Urinary bladder (tissue), 4 donors: ENCODE data around the gene SMG6. TPM values are rescaled to one million over a fixed set of nuclear protein-coding genes. Genes with fewer than 3 reads are reported as not detected.

ENCODE experiments used
- DNase-seq: peaks from one replicate; pipeline ENCODE4 v3.0.0-alpha.2; 2015; ENCODE audit errors: extremely low spot score
- H3K27ac ChIP-seq: one replicate; pipeline ENCODE4 v1.5.1; 2013; ENCODE audit warnings: low read depth, mild to moderate bottlenecking, moderate library complexity
- H3K36me3 ChIP-seq: one replicate; pipeline ENCODE4 v1.6.1; 2013; ENCODE audit warnings: mild to moderate bottlenecking, moderate library complexity; ENCODE audit not compliant: insufficient read depth
- H3K4me1 ChIP-seq: one replicate; pipeline ENCODE4 v1.6.1; 2013; ENCODE audit warnings: mild to moderate bottlenecking, moderate library complexity; ENCODE audit not compliant: insufficient read depth
- H3K4me3 ChIP-seq: one replicate; pipeline ENCODE4 v1.5.1; 2013; ENCODE audit warnings: low read depth, low read length
- WGBS: extraction: QIAGEN DNeasy Blood & Tissue Kit; methylation state at CpG from one replicate; pipeline ENCODE4 v1.1.7; 2013; 5-methylcytosine and 5-hydroxymethylcytosine counted together
- polyA plus RNA-seq: library from polyadenylated mRNA; stranded (reverse); fragments of 200-250 nt; gene quantifications from one replicate; pipeline ENCODE4 v1.2.3, GENCODE V29; 2013
- total RNA-seq: library from RNA; depleted of rRNA; stranded (reverse); fragments of >200 nt; gene quantifications from one replicate; pipeline ENCODE4 v1.2.3, GENCODE V29; 2014
- donor health status: healthy with polysubstance abuse.
- donor health status: healthy.

SMG6 gene
- total and polyA plus RNA-seq, 2 donors = 29.3 to 37.5 TPM

DNA sequence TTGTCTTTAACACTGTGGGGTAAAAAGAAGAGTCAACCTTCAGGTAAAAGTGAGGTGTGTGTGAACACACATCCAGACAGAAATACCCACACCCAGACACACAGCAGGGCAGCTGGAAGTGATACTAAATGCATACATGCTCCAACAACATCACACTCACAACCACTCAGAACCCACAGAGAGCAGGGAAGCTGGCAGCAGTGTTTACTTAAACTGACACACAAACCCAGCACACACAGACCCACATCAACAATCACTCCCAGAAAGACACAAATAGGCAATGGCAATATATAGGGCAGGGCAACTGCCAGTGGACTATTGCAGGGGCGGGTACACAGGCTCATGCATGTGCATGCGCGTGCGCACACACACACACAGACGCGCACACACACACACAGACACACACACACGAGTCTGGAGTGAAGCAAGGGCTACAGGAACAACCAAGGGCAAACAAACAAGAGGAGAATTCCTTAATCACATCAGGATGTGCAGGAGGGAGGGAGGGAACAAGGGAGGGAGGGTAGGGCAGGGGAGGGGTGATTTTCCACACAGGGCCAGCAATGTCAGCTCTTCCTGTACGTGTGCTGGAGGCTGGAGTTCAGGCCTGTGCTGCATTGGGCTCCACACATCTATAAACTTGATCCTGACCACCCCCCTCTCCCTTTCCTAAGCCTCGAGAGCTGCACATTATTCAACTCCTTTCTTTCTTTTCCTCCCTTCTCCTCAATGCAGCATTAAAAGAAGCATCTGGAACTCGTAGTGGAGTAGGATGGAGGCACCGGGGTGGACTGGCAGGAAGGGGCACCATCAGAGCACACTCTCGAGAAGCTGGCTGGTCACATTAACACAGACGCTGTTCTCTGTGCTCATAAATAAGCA lies 218.6 kb downstream of the SMG6 start:
- WGBS = 39% methylated on average over 13 of the region's 13 CpGs
- Histone ChIP-seq H3K4me1 (no peaks in the 10 kb centered on the region), H3K4me3 (no peak overlapping the region), H3K27ac (peak overlapping the region; percentile 66), H3K36me3 (no peaks in the 10 kb centered on the region)
- no peak for DNase-seq

DNA sequence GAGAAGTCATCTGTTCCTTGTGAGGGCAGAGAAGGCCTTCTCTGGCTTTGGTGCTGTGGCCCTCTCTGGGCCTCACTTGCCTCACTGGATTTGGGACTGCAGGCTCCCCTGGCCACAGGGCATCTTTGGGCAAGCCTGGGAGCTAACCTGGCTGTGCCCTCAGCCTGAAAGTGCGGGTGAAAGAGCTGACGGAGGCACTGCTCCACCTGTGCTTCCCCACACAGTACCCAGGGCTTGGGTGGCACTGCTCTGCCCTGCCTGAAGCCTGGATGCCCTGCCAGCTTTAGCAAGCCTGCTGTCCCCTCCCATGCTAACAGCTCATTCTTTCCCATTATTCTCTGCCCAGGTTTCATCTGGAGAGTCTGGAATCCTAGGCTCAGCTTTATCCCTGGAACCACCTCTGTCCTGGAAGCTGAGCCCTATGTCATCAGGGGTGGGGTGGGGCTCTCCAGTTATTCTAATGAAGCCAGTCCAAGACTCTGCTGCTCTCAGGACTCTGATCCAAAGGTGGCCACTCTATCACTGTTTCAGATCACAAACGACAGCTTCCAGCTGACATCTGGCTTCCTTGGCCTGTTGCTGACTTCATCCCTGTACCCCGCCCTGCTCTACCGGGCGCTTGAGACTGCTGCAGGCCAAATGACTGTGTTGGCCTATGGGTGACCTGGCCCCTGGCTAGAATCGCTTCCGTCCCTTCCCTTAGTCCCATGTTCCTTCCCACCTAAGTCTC lies 219.4 kb downstream of the SMG6 start:
- no peaks in the 10 kb centered on the region for H3K4me1 ChIP-seq
- WGBS = 41% methylated on average over 8 of the region's 8 CpGs
- H3K4me3 ChIP-seq = no peak overlapping the region
- H3K27ac ChIP-seq = peak overlapping the region; percentile 66
- DNase-seq = no peak
- H3K36me3 ChIP-seq = no peaks in the 10 kb centered on the region

DNA sequence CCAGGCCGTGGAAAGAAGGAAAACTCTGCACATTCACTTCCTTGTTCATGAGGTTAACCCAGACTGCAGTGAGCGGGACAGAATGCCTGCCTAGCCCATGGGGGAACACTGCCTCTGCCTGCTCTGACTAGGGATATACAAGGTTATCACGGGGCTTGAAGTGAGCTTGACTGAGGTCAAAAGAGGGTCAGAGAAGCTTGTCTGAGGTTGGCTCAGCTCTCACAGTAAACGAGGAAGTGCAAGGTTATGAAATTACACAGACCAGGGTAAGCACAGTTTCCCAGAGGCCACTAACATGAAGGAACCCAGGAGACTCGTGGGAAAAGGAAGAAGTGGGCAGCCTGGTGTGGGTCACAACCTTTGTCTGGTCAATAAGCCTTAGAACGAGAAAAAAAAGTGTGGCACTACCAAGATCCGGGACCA lies 220.0 kb downstream of the SMG6 start:
- no peaks in the 10 kb centered on the region for H3K4me1 ChIP-seq
- 44% methylated on average over 7 of the region's 7 CpGs for WGBS
- H3K36me3 ChIP-seq = no peaks in the 10 kb centered on the region
- no peak overlapping the region for H3K4me3 ChIP-seq
- DNase-seq = no peak
- H3K27ac ChIP-seq = peak overlapping the region; percentile 66

DNA sequence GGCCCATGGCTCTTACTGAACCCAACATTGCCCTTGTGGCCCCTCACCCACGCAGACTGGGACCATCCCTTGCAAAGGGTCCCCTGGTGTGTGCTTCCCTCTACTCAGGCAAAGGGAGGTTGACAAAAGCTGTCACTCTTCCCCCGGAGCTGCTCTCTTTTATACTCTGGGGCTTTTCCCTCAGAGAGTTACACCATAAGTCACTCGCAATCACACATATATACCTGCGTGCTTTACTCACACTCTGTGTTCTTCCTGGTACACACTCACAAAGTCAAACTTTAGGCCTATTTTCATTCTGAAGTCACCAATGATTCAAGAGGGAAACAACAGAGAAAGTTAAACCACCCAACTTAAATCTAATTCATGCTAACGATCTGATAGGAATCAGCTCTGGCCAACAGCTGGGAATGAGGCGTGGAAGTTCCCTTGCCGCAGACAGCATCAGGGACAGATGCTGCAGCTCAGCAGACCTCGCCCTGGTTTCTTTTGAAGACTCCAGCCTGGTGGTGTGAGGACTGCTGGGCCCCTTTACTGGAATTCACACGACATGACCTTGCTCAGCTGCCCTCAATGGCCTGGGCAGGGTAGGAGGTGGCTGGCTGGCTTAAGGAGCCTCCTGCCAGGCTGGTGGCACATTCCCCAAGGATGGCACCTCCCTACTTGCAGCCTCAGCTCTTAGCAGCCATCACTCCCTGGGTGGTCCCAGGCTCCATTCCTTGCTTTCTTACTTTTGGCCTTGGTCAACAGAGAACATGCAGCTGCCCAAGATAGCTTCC lies 221.4 kb downstream of the SMG6 start:
- DNase-seq = no peak
- Histone ChIP-seq H3K27ac (peak overlapping the region; percentile 28), H3K36me3 (no peaks in the 10 kb centered on the region), H3K4me1 (no peaks in the 10 kb centered on the region), H3K4me3 (no peak overlapping the region)
- WGBS = 63% methylated on average over 9 of the region's 9 CpGs

DNA sequence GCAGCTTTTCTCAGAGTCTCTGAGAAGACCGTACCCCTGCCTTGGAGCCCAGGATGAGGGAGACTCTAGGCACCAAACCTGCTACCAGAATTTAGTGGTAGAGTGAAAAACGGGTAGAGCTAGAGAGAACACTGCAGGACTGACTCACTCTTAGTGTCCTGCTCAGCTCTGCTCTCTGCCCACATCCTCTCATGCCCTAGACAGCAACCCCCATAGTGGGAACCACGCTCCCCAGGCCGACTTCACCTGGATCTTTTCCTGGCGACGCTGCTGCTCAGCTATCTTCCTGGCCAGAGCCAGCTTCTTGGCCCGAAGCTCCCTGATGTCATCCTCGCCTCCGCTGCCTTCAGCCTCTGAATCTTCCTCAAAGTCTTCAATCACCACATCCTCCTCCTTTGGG lies 222.0 kb downstream of the SMG6 start:
- no peak overlapping the region for H3K27ac ChIP-seq
- WGBS = 66% methylated on average over 9 of the region's 9 CpGs
- no peaks in the 10 kb centered on the region for H3K4me1 ChIP-seq
- no peak overlapping the region for H3K4me3 ChIP-seq
- DNase-seq = no peak
- no peaks in the 10 kb centered on the region for H3K36me3 ChIP-seq

DNA sequence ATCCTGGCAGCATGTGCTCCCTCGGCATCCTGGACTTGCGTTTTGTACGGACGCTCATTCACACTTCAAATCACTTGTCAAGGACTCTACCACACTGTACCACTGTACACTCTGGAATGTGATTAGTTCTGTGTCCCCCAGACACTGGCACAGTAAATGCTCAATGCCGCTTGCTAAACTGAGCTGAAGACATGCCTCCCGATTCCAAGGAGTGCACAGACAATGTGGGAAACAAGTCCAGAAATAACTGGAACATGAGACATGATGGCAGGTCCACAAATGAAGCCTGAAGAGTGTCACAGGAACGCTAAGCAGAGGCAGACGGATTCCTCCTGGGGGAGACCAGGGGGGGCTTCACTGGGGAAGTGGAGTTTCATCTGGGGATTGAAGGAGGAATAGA lies 226.5 kb downstream of the SMG6 start:
- DNase-seq = no peak
- Histone ChIP-seq H3K4me3 (no peak overlapping the region), H3K27ac (no peak overlapping the region), H3K4me1 (no peaks in the 10 kb centered on the region), H3K36me3 (no peaks in the 10 kb centered on the region)
- 56% methylated on average over 8 of the region's 8 CpGs for WGBS

DNA sequence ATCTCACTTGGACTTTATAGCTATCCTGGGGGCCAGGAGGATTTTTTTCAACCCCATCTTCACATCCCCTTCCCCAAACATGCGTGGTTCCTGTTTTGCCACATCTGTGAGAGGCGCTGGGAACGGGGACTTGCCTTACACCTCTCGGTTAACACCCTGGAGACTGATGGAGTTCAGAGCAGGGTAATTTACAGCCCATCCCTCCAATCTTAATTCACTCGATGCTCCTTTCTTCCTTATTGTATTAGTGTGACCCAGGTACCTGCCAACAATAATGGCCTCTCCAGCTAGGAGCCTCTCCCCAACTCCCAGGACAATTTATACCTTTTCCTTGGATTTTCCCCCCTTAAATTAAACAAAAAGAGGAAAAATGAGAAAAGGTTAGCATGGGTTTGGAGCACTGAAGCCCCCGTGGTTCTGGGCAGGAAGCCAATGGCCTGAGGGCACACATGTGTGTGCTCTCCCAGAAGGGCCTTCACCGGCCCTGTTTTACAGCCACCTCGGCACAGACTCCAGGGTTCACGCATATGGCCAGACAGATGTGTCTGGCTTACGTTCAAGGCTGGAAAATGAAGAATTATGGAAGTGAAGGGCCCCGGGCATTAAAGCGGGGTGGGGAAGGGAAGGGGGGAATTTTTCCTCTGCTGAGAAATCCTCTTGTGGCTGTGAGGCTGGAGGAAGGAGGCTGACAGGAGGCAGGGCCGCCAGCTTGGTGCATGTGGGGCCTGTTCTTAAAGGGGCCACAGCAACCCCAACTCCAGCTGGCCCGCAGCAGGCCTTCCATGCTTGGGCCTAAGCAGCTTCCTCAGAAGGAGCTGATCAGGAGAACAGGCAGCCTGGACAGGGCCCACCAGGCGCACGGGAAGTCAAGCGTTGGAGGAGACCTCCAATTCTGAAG lies 227.2 kb downstream of the SMG6 start:
- WGBS = 41% methylated on average over 17 of the region's 17 CpGs
- H3K27ac ChIP-seq = peak overlapping the region; percentile 58
- no peak for DNase-seq
- H3K4me1 ChIP-seq = no peaks in the 10 kb centered on the region
- H3K4me3 ChIP-seq = no peak overlapping the region
- no peaks in the 10 kb centered on the region for H3K36me3 ChIP-seq

DNA sequence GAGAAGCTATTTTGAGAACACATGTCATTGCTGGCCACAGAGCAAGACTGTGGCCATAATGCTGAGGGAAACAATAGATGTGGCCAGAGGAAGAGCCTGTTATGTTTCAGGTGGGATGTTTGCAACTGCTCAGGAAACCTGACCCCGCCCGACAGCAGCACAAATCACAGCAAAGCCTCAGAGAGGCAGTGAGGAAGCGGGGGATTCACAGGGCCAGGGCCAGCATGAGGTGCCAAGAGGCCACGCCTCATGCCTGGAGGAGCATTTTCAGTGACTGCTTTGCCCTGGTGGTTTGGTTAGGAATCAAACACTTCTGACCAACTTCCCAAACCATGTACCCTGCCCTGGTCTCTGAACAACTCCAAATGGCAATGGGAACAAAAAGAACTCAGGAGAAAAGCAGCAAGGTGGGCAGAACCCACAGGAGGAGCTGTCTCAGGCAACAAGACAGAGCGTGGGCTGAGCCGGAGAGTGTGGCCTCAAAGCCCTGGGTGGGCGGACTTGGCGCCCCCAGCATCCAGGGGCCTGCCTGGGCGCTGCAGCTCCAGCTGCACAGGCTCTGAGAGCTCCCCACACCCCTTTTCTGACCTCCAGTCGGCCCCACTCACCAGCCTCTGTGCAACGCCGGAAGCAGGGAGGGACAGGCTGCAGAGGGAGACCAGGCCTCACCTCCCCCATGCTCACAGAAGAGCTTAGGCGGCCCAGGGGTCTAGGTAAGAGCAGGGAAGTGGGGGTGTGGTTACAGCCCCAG lies 228.1 kb downstream of the SMG6 start:
- no peak for DNase-seq
- 46% methylated on average over 13 of the region's 13 CpGs for WGBS
- H3K4me3 ChIP-seq = no peak overlapping the region
- no peaks in the 10 kb centered on the region for H3K4me1 ChIP-seq
- peak overlapping the region; percentile 58 for H3K27ac ChIP-seq
- no peaks in the 10 kb centered on the region for H3K36me3 ChIP-seq

DNA sequence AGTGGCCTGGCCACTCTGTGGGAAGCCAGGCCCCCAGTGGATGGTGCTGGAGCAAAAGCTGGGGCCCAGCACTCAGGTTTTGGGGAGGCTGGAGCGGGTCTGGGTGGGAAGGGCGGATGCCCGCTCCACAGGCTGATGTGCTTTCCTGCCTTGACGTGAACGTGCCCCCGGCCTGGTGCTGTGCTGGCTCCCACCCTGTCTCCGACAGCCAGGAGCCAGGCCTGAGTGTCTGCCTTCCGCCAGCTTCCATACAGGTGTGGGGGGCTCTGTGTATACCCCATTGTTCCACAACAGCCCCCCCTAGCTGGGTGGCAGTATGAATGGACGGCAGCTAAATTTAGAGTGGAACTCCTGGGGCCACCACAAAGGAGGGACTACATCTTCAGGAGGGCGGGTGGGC lies 228.7 kb downstream of the SMG6 start:
- H3K4me1 ChIP-seq = no peaks in the 10 kb centered on the region
- DNase-seq = no peak
- no peaks in the 10 kb centered on the region for H3K36me3 ChIP-seq
- H3K4me3 ChIP-seq = no peak overlapping the region
- peak overlapping the region; percentile 28 for H3K27ac ChIP-seq
- WGBS = 81% methylated on average over 10 of the region's 10 CpGs

DNA sequence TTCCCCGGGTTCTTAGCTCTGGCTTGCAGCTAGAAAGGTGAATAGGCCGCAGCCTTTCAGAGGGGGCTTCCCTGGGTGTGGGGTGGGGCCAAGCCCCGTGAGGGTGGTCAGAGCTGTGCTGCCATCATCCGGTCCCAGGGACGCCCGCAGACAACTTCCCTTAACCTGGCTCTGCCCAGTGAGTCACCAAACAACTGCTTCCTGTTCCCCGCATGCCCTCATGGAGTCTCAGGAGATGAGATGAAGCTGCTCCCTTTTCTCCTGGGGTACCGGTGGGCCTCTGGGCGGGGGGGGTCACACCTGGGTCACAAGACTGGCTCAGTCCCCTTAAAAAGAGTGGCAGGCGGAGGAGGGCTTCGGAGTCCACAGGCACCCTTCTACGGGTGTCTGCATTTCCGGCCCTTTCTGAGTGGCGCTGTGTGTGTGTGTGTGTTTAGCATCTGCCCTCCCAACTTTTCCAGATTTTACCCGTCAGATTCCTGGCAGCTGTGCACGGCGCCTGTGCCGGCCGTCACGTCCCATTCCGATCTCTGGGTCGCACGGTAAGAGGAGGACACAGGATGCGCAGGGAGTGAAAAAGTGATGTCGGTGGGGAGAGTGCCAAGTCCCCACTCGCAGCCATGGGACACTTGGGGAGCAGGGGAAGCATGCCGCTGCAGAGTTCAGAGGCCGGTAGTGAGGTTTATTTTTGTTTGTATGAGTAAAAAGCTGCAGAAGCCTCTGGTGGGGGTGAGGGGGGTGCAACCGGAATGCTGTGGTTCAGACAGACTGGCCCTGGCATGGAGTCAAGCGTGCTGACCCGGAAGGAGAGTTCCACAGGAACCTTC lies 231.9 kb downstream of the SMG6 start:
- WGBS = 38% methylated on average over 31 of the region's 31 CpGs
- no peaks in the 10 kb centered on the region for H3K4me1 ChIP-seq
- no peak for DNase-seq
- H3K36me3 ChIP-seq = no peaks in the 10 kb centered on the region
- H3K27ac ChIP-seq = peak overlapping the region; percentile 87
- H3K4me3 ChIP-seq = no peak overlapping the region

DNA sequence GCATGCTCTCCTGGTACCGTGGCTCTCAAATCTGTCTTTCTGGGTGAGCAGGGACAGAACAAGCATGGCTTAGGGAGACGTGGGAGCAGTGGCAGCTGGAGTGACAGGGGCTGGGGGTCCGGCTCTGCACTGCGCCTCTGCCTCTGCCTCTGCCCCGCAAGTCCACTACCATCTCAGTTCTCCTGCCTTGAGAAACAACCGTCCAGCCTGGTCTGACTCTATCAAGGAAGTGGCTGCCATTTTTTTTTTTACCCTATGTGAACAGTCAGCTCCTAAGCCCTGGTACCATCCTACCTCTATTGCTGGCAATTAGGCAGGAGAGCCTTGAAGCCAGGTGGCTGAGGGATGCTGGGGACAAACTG lies 232.6 kb downstream of the SMG6 start:
- WGBS = 82% methylated on average over 6 of the region's 6 CpGs
- no peak overlapping the region for H3K4me3 ChIP-seq
- DNase-seq = no peak
- no peaks in the 10 kb centered on the region for H3K36me3 ChIP-seq
- H3K27ac ChIP-seq = peak overlapping the region; percentile 87
- no peaks in the 10 kb centered on the region for H3K4me1 ChIP-seq
